Right cardiac atrium (tissue), 5 donors: ENCODE results near the gene CAPNS1. TPM values are rescaled to one million over a fixed set of nuclear protein-coding genes. Genes with fewer than 3 reads are reported as not detected.
"Not testable (repeated sequence)": the region's sequence is repeated elsewhere in the genome, so short reads cannot be mapped to it uniquely, and the experiment has no call there.

Experiments
- ATAC-seq, 2 donors: fragments of 200-7000 bp; cut with Tn5 transposase; one replicate each; pipeline versions ENCODE4 v1.8.0 to v1.9.1; 2020; ENCODE audit warnings: moderate library complexity in 2 of 2, mild to moderate bottlenecking in 1 of 2
- DNase-seq, 3 donors: peaks; one replicate each; pipeline ENCODE4 v3.0.0-alpha.2; 2020
- H3K27ac ChIP-seq: one replicate; pipeline ENCODE4 v1.5.1; 2013; ENCODE audit warnings: mild to moderate bottlenecking, low read length, control low read depth, moderate library complexity
- H3K27me3 ChIP-seq: one replicate; pipeline ENCODE4 v1.6.1; 2013; ENCODE audit not compliant: control insufficient read depth, insufficient read depth
- H3K4me1 ChIP-seq: one replicate; pipeline ENCODE4 v1.6.1; 2013; ENCODE audit warnings: low read length; ENCODE audit not compliant: control insufficient read depth, insufficient read depth
- H3K4me3 ChIP-seq: one replicate; pipeline ENCODE4 v1.5.1; 2013; ENCODE audit warnings: low read length, control low read depth
- H3K9me3 ChIP-seq: one replicate; pipeline ENCODE4 v1.6.1; 2013; ENCODE audit warnings: low read length; ENCODE audit not compliant: control insufficient read depth
- WGBS: extraction: QIAGEN DNeasy Blood & Tissue Kit; methylation state at CpG from one replicate; pipeline ENCODE4 v1.1.7; 2013; 5-methylcytosine and 5-hydroxymethylcytosine counted together
- intact Hi-C, 4 donors: fragments of 100-400 bp; cut with DNase I; formaldehyde crosslinking; loops; one replicate each; pipeline versions ENCODE4 v1.11.0 to v1.14.0; 2022 to 2023
- polyA plus RNA-seq: library from polyadenylated mRNA; stranded (reverse); fragments of 200-250 nt; gene quantifications from one replicate; pipeline ENCODE4 v1.2.3, GENCODE V29; 2013
- total RNA-seq, 4 donors: library from RNA; stranded (reverse); fragmentation: NEBNext Ultra II Directional; extraction: Animal tissue kit (Norgen Biotek cat#: 25700); gene quantifications; one replicate each; pipeline ENCODE4 v1.2.1, GENCODE V29; 2021
- donor health status: healthy with polysubstance abuse.
- donor health status: DM: no; HTN: yes; CAD: no.
- donor health status: DM: no; HTN: no; CAD: no.
- donor health status: DM: no; HTN: yes; CAD: no; lungs with severe emphysema.
- donor health status: DM: yes; HTN: yes; CAD: no.

CAPNS1 gene
- total and polyA plus RNA-seq, 5 donors, result 542 to 726 (median 636) TPM

DNA sequence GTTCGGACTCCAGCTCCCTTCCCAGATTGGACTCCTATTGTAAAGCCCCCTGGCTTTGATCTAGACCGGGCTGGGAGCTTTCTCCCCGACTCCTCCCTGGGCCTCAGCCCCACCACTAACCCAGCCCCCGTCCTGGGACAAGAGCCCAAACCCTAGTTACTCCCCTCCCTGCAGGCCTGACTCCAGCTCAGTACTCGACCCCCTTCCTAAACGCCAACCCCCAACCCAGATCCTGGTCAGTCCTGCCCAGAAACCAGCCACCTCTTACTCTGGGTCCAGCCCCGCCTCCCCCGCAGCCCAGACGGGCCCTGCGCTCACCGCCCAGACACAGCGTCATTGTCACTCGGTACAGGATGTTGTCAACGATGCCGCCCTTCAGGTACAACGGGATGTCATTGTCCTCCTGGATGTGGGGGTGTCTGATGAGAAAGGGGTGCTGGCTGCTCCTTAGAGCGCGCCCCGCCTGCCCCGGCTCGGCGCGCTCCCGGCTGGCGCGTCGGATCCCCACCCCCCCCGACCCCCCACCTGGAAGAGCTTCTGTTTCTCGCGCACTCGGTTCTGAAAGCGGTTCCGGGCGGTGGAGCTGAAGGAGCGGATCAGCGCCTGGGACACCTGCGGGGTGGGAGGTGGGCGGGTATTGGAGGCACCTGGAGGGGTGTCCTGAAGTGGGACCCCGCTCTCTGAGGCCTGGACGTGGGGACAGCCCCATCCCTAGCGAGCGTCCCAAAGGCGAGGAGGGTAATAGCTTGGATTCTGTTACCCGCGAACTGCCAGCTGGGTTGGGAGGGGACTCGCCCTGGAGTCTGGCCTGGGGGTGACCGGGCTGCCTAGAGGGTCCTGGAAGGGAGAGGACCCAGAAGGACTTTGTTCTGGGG lies 11.5 kb downstream of the CAPNS1 start:
- Histone ChIP-seq H3K9me3 (no peaks in the 10 kb centered on the region), H3K4me1 (peaks cover 3% of the 10 kb centered on the region), H3K27me3 (no peaks in the 10 kb centered on the region), H3K27ac (peak overlapping the region; percentile 97), H3K4me3 (peak overlapping the region; percentile 71)
- DNase-seq (peak; percentile 77 to 88 (median 85)), ATAC-seq (peak; percentile 73 to 81)
- intact Hi-C loops, result no loop called here
- 26% methylated on average over 47 of the region's 47 CpGs for WGBS

DNA sequence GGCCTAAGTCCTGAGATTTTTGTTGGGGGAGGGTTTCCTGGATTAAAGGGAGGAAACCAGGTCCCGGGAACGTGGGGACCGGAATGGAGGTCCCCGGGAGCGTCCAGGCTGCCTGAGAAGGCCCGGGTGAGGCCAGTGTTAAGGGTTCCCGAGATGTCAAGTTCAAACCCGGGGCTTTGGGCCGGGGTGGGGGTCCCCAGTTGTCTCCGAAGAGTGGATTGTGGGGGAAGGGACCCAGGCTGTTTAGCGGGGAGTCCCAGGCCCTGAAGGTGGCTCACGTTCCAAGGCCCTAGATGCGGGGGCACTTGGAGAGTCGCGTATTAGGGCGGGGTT lies 12.1 kb downstream of the CAPNS1 start:
- Histone ChIP-seq H3K9me3 (no peaks in the 10 kb centered on the region), H3K27ac (peak overlapping the region; percentile 97), H3K4me3 (peak overlapping the region; percentile 71), H3K4me1 (peaks cover 3% of the 10 kb centered on the region), H3K27me3 (no peaks in the 10 kb centered on the region)
- WGBS, result 15% methylated on average over 16 of the region's 16 CpGs
- DNase-seq (no peak), ATAC-seq (no peak)
- intact Hi-C loops, result no loop called here

DNA sequence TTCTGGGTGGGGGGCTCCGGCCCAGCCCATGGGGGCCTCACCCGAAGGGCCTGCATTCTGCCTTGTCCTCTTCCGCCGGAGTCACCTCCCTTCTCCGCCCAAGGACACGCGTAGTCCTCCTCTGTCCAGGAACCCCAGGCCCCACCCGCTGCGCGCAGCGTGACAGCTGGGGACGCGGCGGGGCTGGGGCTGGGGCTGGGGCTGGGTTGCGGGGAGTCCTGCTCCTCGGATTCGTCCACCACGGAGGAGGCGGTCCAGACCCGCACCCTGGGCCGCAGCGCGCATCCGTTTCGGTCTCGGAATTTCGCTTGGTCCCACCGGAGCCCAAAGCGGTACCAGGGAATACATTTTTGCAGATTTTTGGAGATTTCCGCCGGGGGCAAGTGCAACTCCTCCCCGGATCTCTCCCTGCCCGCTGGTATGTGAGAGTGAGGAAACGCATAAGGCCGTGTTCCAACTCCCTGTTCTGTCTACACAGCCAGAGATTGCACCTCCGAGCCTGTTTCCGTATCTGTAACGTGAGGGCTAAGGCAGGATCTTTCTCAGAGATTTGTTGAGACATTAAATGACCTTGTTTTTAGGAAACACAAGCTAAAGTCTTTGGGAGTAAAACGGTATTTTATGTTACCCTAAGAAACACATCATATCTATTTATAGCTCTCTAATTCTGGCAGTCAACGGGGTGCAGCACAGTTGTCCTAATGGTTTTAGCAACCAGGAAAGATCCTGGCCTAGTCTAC lies 12.7 kb downstream of the CAPNS1 start, which contains the start of gene COX7A1:
TSS of gene COX7A1 (minus strand) at position 96 of the 740 bp plus-strand sequence. CDS start at position 56, 40 bp downstream.
- H3K4me1 ChIP-seq, result peaks cover 3% of the 10 kb centered on the region
- no peaks in the 10 kb centered on the region for H3K9me3 ChIP-seq
- ATAC-seq (peak; percentile 91 to 93), DNase-seq (peak; percentile 82 to 93 (median 92))
- H3K4me3 ChIP-seq, result peak within 1 kb of the TSS; percentile 71
- intact Hi-C loops, result no loop called here
- no peaks in the 10 kb centered on the region for H3K27me3 ChIP-seq
- 8% methylated on average over 40 of the region's 40 CpGs for WGBS
- H3K27ac ChIP-seq, result peak within 1 kb of the TSS; percentile 97

DNA sequence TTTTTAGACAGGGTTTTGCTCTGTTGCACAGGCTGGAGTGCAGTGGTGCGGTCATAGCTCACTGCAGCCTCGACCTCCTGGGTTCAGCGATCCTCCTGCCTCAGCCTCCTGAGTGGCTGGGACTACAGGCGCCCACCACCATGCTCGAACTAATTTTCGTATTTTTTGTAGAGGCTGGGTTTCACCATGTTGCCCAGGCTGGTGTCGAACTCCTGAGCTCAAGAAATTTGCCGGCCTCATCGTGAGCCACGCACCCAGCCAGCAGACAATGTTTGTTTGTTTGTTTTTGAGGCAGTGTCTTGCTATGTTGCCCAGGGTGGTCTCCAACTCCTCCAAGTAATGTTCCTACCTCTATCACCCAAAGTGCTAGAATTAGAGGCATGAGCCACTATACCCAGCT lies 13.3 kb downstream of the CAPNS1 start:
- intact Hi-C loops, result no loop called here
- no peaks in the 10 kb centered on the region for H3K27me3 ChIP-seq
- 88% methylated on average over 10 of the region's 10 CpGs for WGBS
- no peaks in the 10 kb centered on the region for H3K9me3 ChIP-seq
- DNase-seq (peak in 2 of 3 donors; percentile 29 to 40), ATAC-seq (no peak)
- H3K27ac ChIP-seq, result peak overlapping the region; percentile 97
- peaks cover 3% of the 10 kb centered on the region for H3K4me1 ChIP-seq
- H3K4me3 ChIP-seq, result peak overlapping the region; percentile 71

DNA sequence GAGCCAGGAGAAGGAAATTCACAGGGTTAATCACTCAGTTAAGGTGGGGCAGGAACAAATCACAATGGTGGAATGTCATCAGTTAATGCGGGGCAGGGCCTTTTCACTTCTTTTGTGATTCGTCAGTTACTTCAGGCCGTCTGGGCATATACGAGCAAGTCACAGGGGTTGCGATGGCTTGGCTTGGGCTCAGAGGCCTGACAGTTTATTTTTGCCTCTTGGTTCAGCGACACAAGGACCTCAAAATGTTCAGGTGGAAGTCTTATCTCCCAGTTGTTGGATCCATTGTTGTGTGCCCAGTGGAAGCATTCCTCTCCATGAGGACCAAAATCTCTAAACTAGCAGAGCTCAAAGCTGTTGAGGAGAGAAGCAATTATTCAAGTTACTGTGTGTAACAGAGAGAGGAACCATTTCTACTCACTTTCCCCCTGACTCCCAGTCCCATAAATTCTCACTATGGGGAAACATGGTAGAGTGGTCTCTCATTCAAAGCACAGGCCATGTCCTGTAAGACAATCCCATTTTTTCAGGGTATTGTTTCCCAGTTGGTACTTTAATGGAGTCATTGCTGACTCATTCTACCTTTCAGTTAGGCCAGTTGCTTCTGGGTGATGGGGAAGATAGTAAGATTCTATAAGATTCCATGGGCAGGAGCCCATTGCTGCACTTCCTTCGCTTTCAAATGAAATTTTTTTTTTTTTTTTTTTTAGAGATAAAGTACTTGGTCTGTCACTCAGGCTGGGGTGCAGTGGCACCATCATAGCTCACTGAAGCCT lies 21.1 kb downstream of the CAPNS1 start:
- Histone ChIP-seq H3K27ac (peak overlapping the region; percentile 10), H3K4me1 (no peaks in the 10 kb centered on the region), H3K9me3 (no peaks in the 10 kb centered on the region), H3K4me3 (no peak overlapping the region), H3K27me3 (no peaks in the 10 kb centered on the region)
- WGBS, result 73% methylated on average over 7 of the region's 7 CpGs
- intact Hi-C loops, result no loop called here
- peak in 1 of 3 donors; percentile 14 for DNase-seq
- no peak for ATAC-seq

DNA sequence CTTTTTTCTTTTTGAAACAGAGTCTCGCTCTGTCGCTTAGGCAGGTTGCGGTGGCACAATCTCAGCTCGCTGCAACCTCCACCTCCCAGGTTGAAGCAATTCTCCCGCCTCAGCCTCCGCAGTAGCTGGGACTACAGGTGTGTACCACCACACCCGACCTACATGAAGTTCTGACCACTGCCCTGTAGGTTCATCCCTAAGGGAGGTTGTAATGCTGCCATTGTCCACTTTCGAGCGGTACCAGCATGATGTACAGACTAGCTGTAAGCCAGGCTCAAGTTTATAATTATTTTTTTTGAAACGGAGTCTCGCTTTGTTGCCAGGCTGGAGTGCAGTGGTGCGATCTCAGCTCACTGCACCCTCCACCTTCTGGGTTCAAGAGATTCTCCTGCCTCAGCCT lies 23.9 kb downstream of the CAPNS1 start:
- Histone ChIP-seq H3K27me3 (no peaks in the 10 kb centered on the region), H3K4me1 (no peaks in the 10 kb centered on the region), H3K27ac (no peak overlapping the region), H3K9me3 (no peaks in the 10 kb centered on the region), H3K4me3 (no peak overlapping the region)
- peak in 1 of 2 donors; percentile 33 for ATAC-seq
- 96% methylated on average over 12 of the region's 12 CpGs for WGBS
- peak in 1 of 3 donors; percentile 10 for DNase-seq
- intact Hi-C loops, result no loop called here

DNA sequence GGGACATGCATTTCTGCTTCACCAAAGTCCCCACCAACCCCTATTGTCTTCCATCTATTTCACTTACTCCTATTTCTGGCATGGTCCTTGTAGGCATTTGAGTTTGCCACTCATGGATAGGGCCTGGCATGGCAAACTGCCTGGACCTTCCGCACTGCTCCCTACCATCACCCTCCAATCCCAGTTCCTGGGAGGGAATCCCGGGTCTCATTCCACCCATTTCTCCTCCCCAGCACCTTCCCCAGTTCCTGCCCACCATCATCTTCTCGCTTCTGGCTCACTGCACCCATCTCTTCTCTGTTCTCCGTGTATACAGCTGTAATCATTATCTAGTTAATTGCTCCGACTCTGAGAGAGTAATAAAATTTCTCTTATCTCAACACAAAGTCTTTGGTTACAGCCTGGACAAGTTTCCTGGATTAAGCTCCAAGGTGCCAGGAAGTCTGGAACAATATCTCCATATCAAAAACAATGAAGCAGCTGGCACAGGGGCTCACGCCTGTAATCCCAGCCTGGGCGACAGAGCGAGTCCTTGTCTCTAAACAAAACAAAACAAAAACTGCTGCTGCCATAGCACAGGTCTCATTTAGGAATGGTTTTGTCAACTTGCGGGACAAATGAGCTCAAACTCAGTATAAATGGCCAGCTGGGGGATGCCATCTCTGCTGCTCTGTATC lies 29.4 kb downstream of the CAPNS1 start:
- Histone ChIP-seq H3K27me3 (no peaks in the 10 kb centered on the region), H3K4me1 (peaks cover 5% of the 10 kb centered on the region), H3K27ac (peak overlapping the region; percentile 94), H3K4me3 (no peak overlapping the region), H3K9me3 (no peaks in the 10 kb centered on the region)
- ATAC-seq (peak; percentile 69 to 82), DNase-seq (peak in 2 of 3 donors; percentile 24 to 73)
- 27% methylated on average over 9 of the region's 9 CpGs for WGBS
- intact Hi-C loops, result loop anchor here in 1 of 4 donors (5.0 kb wide), 1 partner anchor 107 kb away; no protein-coding TSS in a partner anchor

DNA sequence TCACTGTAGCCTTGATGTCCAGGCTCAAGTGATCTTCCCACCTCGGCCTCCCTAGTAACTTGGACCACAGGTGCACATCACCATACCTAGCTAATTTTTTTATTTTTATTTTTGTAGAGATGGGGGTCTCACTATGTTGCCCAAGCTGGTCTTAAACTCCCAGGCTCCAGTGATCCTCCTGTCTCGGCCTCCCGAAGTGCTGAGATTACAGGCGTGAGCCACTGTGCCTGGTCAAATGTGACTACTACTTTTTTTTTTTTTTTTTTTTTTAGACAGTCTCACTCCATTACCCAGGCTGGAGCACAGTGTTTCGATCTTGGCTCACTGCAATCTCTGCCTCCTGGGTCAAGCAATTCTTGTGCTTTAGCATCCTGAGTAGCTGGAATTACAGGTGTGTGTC lies 33.0 kb downstream of the CAPNS1 start:
- H3K9me3 ChIP-seq, result no peaks in the 10 kb centered on the region
- ATAC-seq, result no peak
- H3K27me3 ChIP-seq, result no peaks in the 10 kb centered on the region
- no peak overlapping the region for H3K27ac ChIP-seq
- peaks cover 5% of the 10 kb centered on the region for H3K4me1 ChIP-seq
- H3K4me3 ChIP-seq, result no peak overlapping the region
- no peak for DNase-seq
- intact Hi-C loops, result loop anchor here in 3 of 4 donors (5.0 kb wide), 2 partner anchors 46 to 111 kb away; no protein-coding TSS in a partner anchor
- 93% methylated on average over 5 of the region's 5 CpGs for WGBS

DNA sequence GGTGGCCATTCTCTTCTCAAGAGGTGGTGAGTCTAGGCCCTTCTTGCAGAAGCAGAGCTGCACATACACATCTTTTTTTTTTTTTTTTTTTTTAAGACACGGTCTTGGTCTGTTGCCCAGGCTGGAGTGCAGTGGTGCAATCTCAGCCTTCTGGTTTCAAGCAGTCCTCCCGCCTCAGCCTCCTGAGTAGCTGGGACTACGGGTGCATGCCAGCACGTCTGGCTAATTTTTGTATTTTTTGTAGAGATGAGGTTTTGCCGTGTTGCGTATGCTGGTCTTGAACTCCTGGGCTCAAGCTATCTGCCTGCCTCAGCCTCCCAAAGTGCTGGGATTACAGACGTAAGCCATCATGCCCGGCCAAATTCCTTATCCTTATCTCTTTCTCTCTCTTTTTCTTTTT lies 34.0 kb downstream of the CAPNS1 start:
- WGBS, result 81% methylated on average over 8 of the region's 8 CpGs
- DNase-seq, ATAC-seq, H3K27ac ChIP-seq, H3K27me3 ChIP-seq, H3K9me3 ChIP-seq, H3K4me3 ChIP-seq, H3K4me1 ChIP-seq: not testable (repeated sequence)
- intact Hi-C loops, result loop anchor here in 3 of 4 donors (5.0 kb wide), 2 partner anchors 47 to 112 kb away; no protein-coding TSS in a partner anchor

DNA sequence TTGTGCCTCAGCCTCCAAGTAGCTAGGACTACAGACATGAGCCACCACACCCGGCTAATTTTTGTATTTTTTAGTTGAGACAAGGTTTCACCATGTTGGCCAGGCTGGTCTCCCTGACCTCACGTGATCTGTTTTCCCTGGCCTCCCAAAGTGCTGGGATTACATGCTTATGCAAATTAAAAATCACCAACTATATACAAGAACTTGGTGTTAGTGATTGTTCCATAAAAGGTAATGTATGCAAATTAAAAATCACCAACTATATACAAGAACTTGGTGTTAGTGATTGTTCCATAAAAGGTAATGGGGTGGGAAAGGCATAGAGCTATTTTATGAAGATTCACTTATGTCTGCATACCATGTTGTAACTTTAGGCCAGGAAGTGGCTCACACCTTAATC lies 39.2 kb downstream of the CAPNS1 start:
- H3K9me3 ChIP-seq, H3K4me3 ChIP-seq, intact Hi-C loops, DNase-seq, ATAC-seq, H3K27ac ChIP-seq, H3K27me3 ChIP-seq, H3K4me1 ChIP-seq: not testable (repeated sequence)
- 36% methylated on average over 2 of the region's 2 CpGs for WGBS
